Astrocyte of the cerebellum (primary cell): ENCODE results near the gene THSD7B.

Experiments used
- DNase-seq: peaks from one replicate; pipeline ENCODE4 v3.0.0-alpha.2; 2011; ENCODE audit warnings: low read depth
- H3K4me3 ChIP-seq: 2 replicates; pipeline ENCODE4 v1.5.1; 2011; ENCODE audit warnings: mild to moderate bottlenecking, low read depth, low read length, moderate library complexity
- CTCF ChIP-seq: IDR thresholded peaks from 2 replicates; pipeline ENCODE4 v1.5.1; 2012; ENCODE audit warnings: low read length, low read depth, moderate library complexity, mild to moderate bottlenecking; ENCODE audit errors: missing control alignments
- in situ Hi-C: cut with HindIII; loops from 2 replicates; pipeline ENCODE4 v1.10.0; 2017; ENCODE audit warnings: low sequenced_read_pairs

Gene THSD7B

GRCh38 chr2:137118140-137118539 lies 352.8 kb downstream of the THSD7B start:
- TF ChIP-seq CTCF = no peak
- no peak for DNase-seq
- in situ Hi-C loops = no loop called here
- H3K4me3 ChIP-seq = no peak overlapping the region

- no peak for TF ChIP-seq CTCF
- in situ Hi-C loops = no loop called here
- H3K4me3 ChIP-seq = no peak overlapping the region
- peak; percentile 26 for DNase-seq
These were observed 357.9 kb downstream of the THSD7B start for GRCh38 chr2:137123226-137123625.

GRCh38 chr2:137133225-137133624 lies 367.9 kb downstream of the THSD7B start:
- no peak for TF ChIP-seq CTCF
- DNase-seq = no peak
- in situ Hi-C loops = no loop called here
- H3K4me3 ChIP-seq = no peak overlapping the region

GRCh38 chr2:137138263-137138662 lies 372.9 kb downstream of the THSD7B start:
- no peak for DNase-seq
- no peak for TF ChIP-seq CTCF
- no peak overlapping the region for H3K4me3 ChIP-seq
- in situ Hi-C loops = no loop called here

GRCh38 chr2:137151731-137152130 lies 386.4 kb downstream of the THSD7B start:
- H3K4me3 ChIP-seq = no peak overlapping the region
- DNase-seq = no peak
- in situ Hi-C loops = no loop called here
- TF ChIP-seq CTCF = no peak

- no peak overlapping the region for H3K4me3 ChIP-seq
- in situ Hi-C loops = no loop called here
- no peak for TF ChIP-seq CTCF
- DNase-seq = no peak
These were observed 389.6 kb downstream of the THSD7B start for GRCh38 chr2:137154946-137155345.
